NB4 (cell line): Measurements from ENCODE around the gene CADM2.

ENCODE experiments used
- POLR2A ChIP-seq: IDR thresholded peaks from 2 replicates; pipeline ENCODE4 v1.6.1; 2011; ENCODE audit warnings: mild to moderate bottlenecking; ENCODE audit not compliant: insufficient read length; ENCODE audit errors: extremely low read depth
- TF ChIP-seq, protein P1 (sequence below): IDR thresholded peaks from one replicate; pipeline ENCODE4 v1.5.1; 2012; ENCODE audit warnings: low read depth, low read length

DNA sequence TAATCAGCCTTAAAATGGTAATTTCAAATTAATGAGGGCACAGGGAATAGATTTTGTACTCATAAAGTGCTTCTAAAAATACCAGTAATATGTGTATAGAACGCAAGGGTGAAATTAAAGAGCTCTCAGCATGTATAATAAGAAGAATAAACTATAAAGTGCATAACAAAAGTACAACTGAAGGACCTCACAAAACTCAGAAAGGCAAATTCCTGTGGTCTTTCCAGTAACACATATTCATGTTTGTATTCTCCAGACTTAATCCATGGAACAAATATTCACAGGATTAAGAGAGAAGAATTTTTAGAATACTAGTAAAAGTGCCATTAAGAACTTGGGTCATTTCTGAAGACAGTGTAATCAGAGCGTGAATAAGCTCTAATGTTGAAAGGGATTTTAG lies 646.3 kb downstream of the CADM2 start:
- TF ChIP-seq, protein P1, sequence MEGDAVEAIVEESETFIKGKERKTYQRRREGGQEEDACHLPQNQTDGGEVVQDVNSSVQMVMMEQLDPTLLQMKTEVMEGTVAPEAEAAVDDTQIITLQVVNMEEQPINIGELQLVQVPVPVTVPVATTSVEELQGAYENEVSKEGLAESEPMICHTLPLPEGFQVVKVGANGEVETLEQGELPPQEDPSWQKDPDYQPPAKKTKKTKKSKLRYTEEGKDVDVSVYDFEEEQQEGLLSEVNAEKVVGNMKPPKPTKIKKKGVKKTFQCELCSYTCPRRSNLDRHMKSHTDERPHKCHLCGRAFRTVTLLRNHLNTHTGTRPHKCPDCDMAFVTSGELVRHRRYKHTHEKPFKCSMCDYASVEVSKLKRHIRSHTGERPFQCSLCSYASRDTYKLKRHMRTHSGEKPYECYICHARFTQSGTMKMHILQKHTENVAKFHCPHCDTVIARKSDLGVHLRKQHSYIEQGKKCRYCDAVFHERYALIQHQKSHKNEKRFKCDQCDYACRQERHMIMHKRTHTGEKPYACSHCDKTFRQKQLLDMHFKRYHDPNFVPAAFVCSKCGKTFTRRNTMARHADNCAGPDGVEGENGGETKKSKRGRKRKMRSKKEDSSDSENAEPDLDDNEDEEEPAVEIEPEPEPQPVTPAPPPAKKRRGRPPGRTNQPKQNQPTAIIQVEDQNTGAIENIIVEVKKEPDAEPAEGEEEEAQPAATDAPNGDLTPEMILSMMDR: no peak
- no peak for TF ChIP-seq POLR2A
